ENCODE measurements around the gene MBD3L1. TPM values are rescaled to one million over a fixed set of nuclear protein-coding genes. Genes with fewer than 3 reads are reported as not detected.

Gene MBD3L1
- total and polyA plus RNA-seq, 10 of the 15 experiments (the other 5 are each of a cell fraction or from before 2014, with no cell fraction given) = not detected

GRCh38 chr19:8826371-8826770 lies 5.8 kb upstream of the MBD3L1 start:
- H3K36me3 ChIP-seq (ENCODE audit: control insufficient read depth in 2 of 2, insufficient read depth in 2 of 2, low read length in 1 of 2) = no peaks in the 10 kb centered on the region
- in situ Hi-C loops (cut with MboI) (no loop called here), intact Hi-C loops (cut with micrococcal nuclease; ENCODE audit: unreplicated experiment) (no loop called here)
- no peak overlapping the region for H3K4me2 ChIP-seq (ENCODE audit: control insufficient read depth, insufficient read depth)
- no peak for DNase-seq (ENCODE audit: low read depth, low spot score)
- no peak overlapping the region for H2AFZ ChIP-seq (ENCODE audit: control insufficient read depth, low read depth, low read length)
- no peaks in the 10 kb centered on the region for H3K4me1 ChIP-seq (ENCODE audit: control insufficient read depth, insufficient read depth, low read length)
- no peak overlapping the region for H3K9ac ChIP-seq (ENCODE audit: control insufficient read depth, insufficient read depth, low read length)
- SMC1A ChIA-PET (ENCODE audit: uncharacterized antibody, unreplicated experiment) = no interaction called here
- no peaks in the 10 kb centered on the region for H4K20me1 ChIP-seq (ENCODE audit: control insufficient read depth, insufficient read depth)
- no TSS peak for BruUV-seq (replicated peaks)
- peaks cover 1% of the 10 kb centered on the region; the same call in 1 of the 3 replicates for H3K9me3 ChIP-seq (replicated peaks; ENCODE audit: control insufficient read depth, insufficient read depth, low read length)
- no peaks in the 10 kb centered on the region for H3K27me3 ChIP-seq (replicated peaks in 1 of 2; ENCODE audit: control insufficient read depth in 2 of 2, insufficient read depth in 2 of 2, low read length in 1 of 2)
- CTCF ChIA-PET = no interaction called here
- POLR2A ChIA-PET = no interaction called here
- no peak overlapping the region for H3K4me3 ChIP-seq
- 92% methylated on average over 5 of the region's 5 CpGs for WGBS (ENCODE audit: insufficient coverage, insufficient replicate concordance, low lambda C conversion rate, missing lambda C conversion rate)
- no peaks in the 10 kb centered on the region for H3K79me2 ChIP-seq (ENCODE audit: control insufficient read depth, insufficient read depth, low read length)
- RAD21 ChIA-PET (ENCODE audit: unreplicated experiment) = no interaction called here
- no peak for ATAC-seq
- H3K27ac ChIP-seq (ENCODE audit: control insufficient read depth, insufficient read depth) = no peak overlapping the region
- FAIRE-seq = no peak
- TF ChIP-seq ZBTB40 (IDR thresholded peaks at IDR 0.05; ENCODE audit: borderline replicate concordance) = no peak
- no peak for TF ChIP-seq PAX5 (IDR thresholded peaks at IDR 0.05; ENCODE audit: borderline replicate concordance, low read depth, low read length)
- TF ChIP-seq BCL3 (IDR thresholded peaks at IDR 0.05; ENCODE audit: borderline replicate concordance, insufficient read depth, low read depth, low read length, poor library complexity, severe bottlenecking) = no peak
- no peak for TF ChIP-seq NBN (IDR thresholded peaks at IDR 0.05)
- no peak for TF ChIP-seq ZNF622 (IDR thresholded peaks at IDR 0.05)
- TF ChIP-seq RB1 (IDR thresholded peaks at IDR 0.05; ENCODE audit: borderline replicate concordance) = no peak
- TF ChIP-seq MEF2B (IDR thresholded peaks at IDR 0.05; ENCODE audit: partially characterized antibody, poor library complexity, severe bottlenecking) = no peak
- no peak for TF ChIP-seq MTA2 (IDR thresholded peaks at IDR 0.05; ENCODE audit: low read depth)
- no peak for TF ChIP-seq CREB1 (IDR thresholded peaks at IDR 0.05; ENCODE audit: low read depth)
- no peak for TF ChIP-seq ATF7 (IDR thresholded peaks at IDR 0.05; ENCODE audit: low read depth)
- no peak for TF ChIP-seq MEF2A (IDR thresholded peaks at IDR 0.05; ENCODE audit: insufficient read depth, low read depth, low read length)
- no peak for TF ChIP-seq RUNX3 (IDR thresholded peaks at IDR 0.05; ENCODE audit: low read length)
- TF ChIP-seq CEBPZ (IDR thresholded peaks at IDR 0.05; ENCODE audit: low read depth, low read length) = no peak
- TF ChIP-seq IRF3 (IDR thresholded peaks at IDR 0.05) = no peak
- TF ChIP-seq HCFC1 (IDR thresholded peaks at IDR 0.05; ENCODE audit: low read length) = no peak
- TF ChIP-seq BRCA1 (IDR thresholded peaks at IDR 0.05; ENCODE audit: low read depth, low read length) = no peak
- no peak for TF ChIP-seq BACH1 (IDR thresholded peaks at IDR 0.05; ENCODE audit: borderline replicate concordance)

Measured in GM12878 (cell line).